GM10248 (cell line): ENCODE data around the gene ZC3H15.
"Not testable (repeated sequence)": the region's sequence is repeated elsewhere in the genome, so short reads cannot be mapped to it uniquely, and the experiment has no call there.

Source experiments
- CTCF ChIA-PET: fragments of 300-600 bp; sonication (Branson Sonifier 250); formaldehyde crosslinking; extraction: SDS; loops from one replicate; lab custom pipeline; 2021; ENCODE audit warnings: antibody characterized with exemption; lab: Yijun Ruan, JAX
- POLR2A ChIA-PET: fragments of 350-650 bp; sonication (Branson Sonifier 250); formaldehyde crosslinking; extraction: SDS; loops from one replicate; lab custom pipeline; 2020; ENCODE audit warnings: antibody characterized with exemption; lab: Yijun Ruan, JAX
- DNase-seq: peaks from one replicate; pipeline ENCODE4 v3.0.0; 2012; ENCODE audit errors: extremely low spot score
- CTCF ChIP-seq: IDR thresholded peaks from 2 replicates; pipeline ENCODE4 v1.5.1; 2012; ENCODE audit warnings: mild to moderate bottlenecking, low read depth; ENCODE audit errors: extremely low read depth, missing control alignments, control extremely low read depth

The ZC3H15 gene

DNA sequence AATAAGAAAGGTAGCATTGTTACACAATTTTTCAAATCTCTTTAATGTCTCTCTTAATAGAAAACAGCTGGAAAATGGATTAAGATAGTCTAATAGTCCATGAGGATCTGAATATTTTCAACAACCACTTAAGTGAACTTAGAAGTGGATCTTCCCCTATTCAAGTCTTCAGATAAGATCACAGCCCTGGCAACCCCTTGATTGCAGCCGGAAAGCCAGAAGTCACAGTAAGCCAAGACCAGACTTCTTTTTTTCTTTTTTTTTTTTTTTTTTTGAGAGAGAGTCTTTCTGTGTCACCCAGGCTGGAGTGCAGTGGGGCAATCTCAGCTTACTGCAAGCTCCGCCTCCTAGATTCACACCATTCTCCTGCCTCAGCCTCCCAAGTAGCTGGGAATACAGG is 18.6 kb upstream of the ZC3H15 start:
- ChIA-PET CTCF (no interaction called here), POLR2A (no interaction called here)
- TF ChIP-seq CTCF = no peak
- no peak for DNase-seq

- CTCF ChIA-PET, DNase-seq, POLR2A ChIA-PET: not testable (repeated sequence)
These were observed 13.2 kb upstream of the ZC3H15 start for GRCh38 chr2:186472722-186473493.

GRCh38 chr2:186474239-186474638 is 11.8 kb upstream of the ZC3H15 start:
- CTCF ChIA-PET, POLR2A ChIA-PET, DNase-seq: not testable (repeated sequence)

DNA sequence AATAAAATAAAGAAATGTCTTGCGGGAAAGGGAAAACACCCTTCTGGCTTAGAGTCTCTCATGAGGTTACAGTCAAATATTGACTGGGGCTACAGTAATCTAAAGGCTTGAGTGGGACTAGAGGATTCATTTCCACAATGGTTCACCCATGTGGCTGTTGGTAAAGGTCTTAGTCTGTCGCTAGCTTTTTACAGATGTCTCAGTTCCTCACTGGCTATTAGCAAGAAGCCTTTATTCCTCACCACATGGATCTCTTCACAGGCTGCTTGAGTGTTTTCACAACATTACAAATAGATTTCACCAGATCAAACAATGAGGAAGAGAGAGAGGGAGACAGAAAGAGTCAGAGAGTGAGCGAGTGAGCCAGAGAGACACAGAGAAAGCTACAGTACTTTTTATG is 8.3 kb upstream of the ZC3H15 start:
- POLR2A ChIA-PET = no interaction called here

DNA sequence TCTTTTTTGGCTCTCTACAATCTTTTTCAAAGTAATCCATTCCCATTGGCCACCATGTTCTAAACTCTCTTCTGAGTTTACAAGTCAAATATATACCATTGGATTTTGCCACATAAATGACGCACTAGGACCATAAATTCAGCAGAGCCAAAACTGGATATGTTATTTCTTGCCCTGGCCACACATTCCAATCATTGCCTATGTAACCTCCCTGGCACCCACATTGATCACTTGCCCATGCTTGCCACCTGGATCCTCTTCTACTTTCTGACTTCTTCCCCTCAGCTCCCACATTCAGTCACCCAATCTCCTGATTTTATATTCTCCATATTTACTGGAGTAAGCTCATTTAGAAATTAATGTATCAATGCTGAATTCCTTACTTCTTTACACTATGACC is 5.1 kb upstream of the ZC3H15 start:
- TF ChIP-seq CTCF = no peak
- ChIA-PET POLR2A (no interaction called here), CTCF (no interaction called here)
- DNase-seq = no peak

More for the DNA sequence above, 8.3 kb upstream of the ZC3H15 start:
- no peak for DNase-seq
- CTCF ChIA-PET = interaction anchor here (2.5 kb wide), 1 partner anchor 26 kb away, joined by 9 read pairs; no protein-coding TSS in a partner anchor
- TF ChIP-seq CTCF = no peak

GRCh38 chr2:186484062-186484735 is 1.9 kb upstream of the ZC3H15 start:
- no peak for DNase-seq
- CTCF ChIA-PET = no interaction called here
- TF ChIP-seq CTCF = no peak
- POLR2A ChIA-PET = no interaction called here

DNA sequence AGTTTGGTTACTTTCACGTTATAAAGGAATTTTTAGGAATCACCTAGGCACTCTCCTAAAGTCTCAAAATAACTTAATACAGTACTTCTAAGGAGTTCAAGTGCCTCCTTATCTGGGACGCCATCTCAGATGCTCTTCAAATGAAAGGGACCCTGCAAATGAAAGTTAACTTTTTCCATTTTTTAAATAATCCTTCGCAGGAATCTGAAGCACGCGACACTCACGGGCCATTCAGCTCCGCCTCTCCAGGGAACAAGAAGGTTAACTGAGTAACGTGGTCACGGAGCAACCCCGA is 537 bp upstream of the ZC3H15 start:
- TF ChIP-seq CTCF = no peak
- DNase-seq = no peak
- CTCF ChIA-PET = interaction anchor here (1.2 to 1.4 kb wide), 3 partner anchors 10 to 155 kb away, joined by 4 read pairs; no protein-coding TSS in a partner anchor
- POLR2A ChIA-PET = no interaction called here
